Gastrocnemius medialis (tissue), 4 donors: ENCODE data around the gene PPFIBP2. TPM values are rescaled to one million over a fixed set of nuclear protein-coding genes. Genes with fewer than 3 reads are reported as not detected.

Experiments
- ATAC-seq, 2 donors: fragments of 150-250 bp; one replicate each; pipeline ENCODE4 v1.9.1; 2016
- DNase-seq, 2 donors: peaks; one replicate each; pipeline ENCODE4 v3.0.0-alpha.2; 2019
- H3K27ac ChIP-seq, 4 donors: fragments of 200-600 bp; sonication (generic); 1 replicate in 1 of 4; 2 replicates in 3 of 4; pipeline ENCODE4 v1.5.1; 2016 to 2018; ENCODE audit warnings: mild to moderate bottlenecking in 2 of 4, moderate library complexity in 1 of 4
- H3K27me3 ChIP-seq, 3 donors: fragments of 200-600 bp; sonication (generic) in 2 of 3; 1 replicate in 1 of 3; 2 replicates in 2 of 3; pipeline versions ENCODE4 v1.5.1 to v1.6.0; 2016 to 2019; ENCODE audit warnings: mild to moderate bottlenecking in 1 of 3, moderate library complexity in 1 of 3
- H3K36me3 ChIP-seq, 2 donors: fragments of 200-600 bp; sonication (generic) in 1 of 2; one replicate each; pipeline ENCODE4 v1.5.1; 2017 to 2018
- H3K4me1 ChIP-seq, 2 donors: fragments of 200-600 bp; sonication (generic) in 1 of 2; one replicate each; pipeline ENCODE4 v1.5.1; 2016 to 2017; ENCODE audit warnings: mild to moderate bottlenecking in 2 of 2
- H3K4me3 ChIP-seq, 4 donors: fragments of 200-600 bp; sonication (generic) in 3 of 4; 1 replicate in 1 of 4; 2 replicates in 3 of 4; pipeline ENCODE4 v1.5.1; 2016 to 2019; ENCODE audit warnings: mild to moderate bottlenecking in 2 of 4
- H3K9me3 ChIP-seq, 3 donors: fragments of 200-600 bp; sonication (generic) in 2 of 3; 1 replicate in 1 of 3; 2 replicates in 2 of 3; pipeline ENCODE4 v1.5.1; 2016 to 2019
- CTCF ChIP-seq, 5 experiments: fragments of 450-650 bp in 3 of 5; fragments of 200-600 bp in 2 of 5; sonication (generic) in 2 of 5; IDR thresholded peaks in 4 of 5; conservative IDR thresholded peaks in 1 of 5; 1 replicate in 4 of 5; 2 replicates in 1 of 5; pipeline ENCODE4 v1.5.1; 2016 to 2019; ENCODE audit warnings: antibody characterized with exemption in 5 of 5, mild to moderate bottlenecking in 3 of 5, moderate library complexity in 3 of 5
- POLR2A ChIP-seq, 2 donors: fragments of 450-650 bp; IDR thresholded peaks; one replicate each; pipeline ENCODE4 v1.6.1; 2017; ENCODE audit warnings: antibody characterized with exemption in 2 of 2, mild to moderate bottlenecking in 2 of 2, moderate library complexity in 2 of 2
- in situ Hi-C, 4 donors: fragments of 200-750 bp; cut with MboI; loops; one replicate each; pipeline versions ENCODE4 v1.15.0 to v1.8.0; 2017; ENCODE audit warnings: low sequenced_read_pairs in 4 of 4
- intact Hi-C: fragments of 100-400 bp; cut with DNase I; formaldehyde crosslinking; loops from one replicate; pipeline ENCODE4 v1.15.1; 2023; ENCODE audit warnings: low total_unique reads
- total RNA-seq, 4 donors: library from RNA; depleted of rRNA; stranded (reverse); fragments of >200 nt; gene quantifications; one replicate each; pipeline versions ENCODE4 v1.1.0 to v1.2.3, GENCODE V29; 2016

PPFIBP2 gene
- total RNA-seq, 4 donors from 2014 or later = 10.5 to 33.5 (median 25.4) TPM

- in situ Hi-C loops (loop anchor here (5.0 to 10.0 kb wide), 2 partner anchors 79 to 81 kb away; no protein-coding TSS in a partner anchor), intact Hi-C loops (loop anchor here (10.0 kb wide), 1 partner anchor 959 kb away; the partner anchor contains the start of genes TAF10 and TPP1)
- TF ChIP-seq POLR2A (IDR thresholded peaks at IDR 0.05) (no peak), CTCF (IDR thresholded peaks at IDR 0.05 in 4 of 5, conservative IDR thresholded peaks at IDR 0.05 in 1 of 5) (no peak)
- DNase-seq = no peak
- ATAC-seq = no peak
- Histone ChIP-seq H3K27ac (peak overlapping the region; percentile 26 to 96 (median 64)), H3K36me3 (no peaks in the 10 kb centered on the region), H3K27me3 (no peaks in the 10 kb centered on the region), H3K4me3 (no peak overlapping the region), H3K4me1 (peaks cover 64 to 79% of the 10 kb centered on the region in 2 donors), H3K9me3 (no peaks in the 10 kb centered on the region)
Measured at GRCh38 chr11:7573558-7574296, 59.9 kb downstream of the PPFIBP2 start.

DNA sequence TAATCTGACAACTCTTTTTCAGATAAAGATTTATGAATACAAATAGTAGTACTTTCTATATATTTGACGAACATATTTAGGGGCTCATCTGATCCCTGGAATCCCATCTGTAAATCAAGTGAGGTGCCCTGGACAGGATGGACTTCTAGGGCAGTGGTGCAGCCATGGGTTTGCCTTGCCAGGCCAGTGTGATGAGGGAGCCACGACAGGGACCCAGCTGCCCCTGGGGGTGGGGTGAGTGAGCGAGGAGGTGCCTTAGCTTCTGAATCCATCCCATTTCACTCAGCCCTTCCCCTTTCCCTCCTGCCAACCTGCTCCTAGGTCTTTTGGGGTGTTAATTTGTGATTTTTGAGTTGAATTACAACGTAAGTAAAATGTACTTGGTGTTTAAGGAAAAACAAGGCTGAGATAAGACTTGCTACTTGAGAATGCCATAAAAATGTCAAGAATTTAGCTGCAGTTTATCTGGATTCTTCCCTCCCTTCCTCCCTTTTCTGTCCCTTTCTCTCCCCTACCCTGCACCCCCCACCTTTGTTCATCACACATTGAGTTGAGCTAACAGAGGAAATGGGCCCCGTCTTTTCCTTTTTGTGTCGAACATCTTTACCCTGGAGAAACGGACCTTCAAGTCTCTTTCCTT is 60.8 kb downstream of the PPFIBP2 start:
- H3K27ac ChIP-seq = peak overlapping the region; percentile 26 to 96 (median 64)
- no peaks in the 10 kb centered on the region for H3K36me3 ChIP-seq
- no peaks in the 10 kb centered on the region for H3K27me3 ChIP-seq
- no peak for ATAC-seq
- no peaks in the 10 kb centered on the region for H3K9me3 ChIP-seq
- no peak for DNase-seq
- no peak overlapping the region for H3K4me3 ChIP-seq
- intact Hi-C loops = loop anchor here (10.0 kb wide), 1 partner anchor 960 kb away; the partner anchor contains the start of genes TAF10 and TPP1
- in situ Hi-C loops = loop anchor here (5.0 to 10.0 kb wide), 2 partner anchors 78 to 80 kb away; no protein-coding TSS in a partner anchor
- TF ChIP-seq CTCF (IDR thresholded peaks at IDR 0.05 in 4 of 5, conservative IDR thresholded peaks at IDR 0.05 in 1 of 5) (no peak), POLR2A (IDR thresholded peaks at IDR 0.05) (no peak)
- peaks cover 72 to 80% of the 10 kb centered on the region in 2 donors for H3K4me1 ChIP-seq

DNA sequence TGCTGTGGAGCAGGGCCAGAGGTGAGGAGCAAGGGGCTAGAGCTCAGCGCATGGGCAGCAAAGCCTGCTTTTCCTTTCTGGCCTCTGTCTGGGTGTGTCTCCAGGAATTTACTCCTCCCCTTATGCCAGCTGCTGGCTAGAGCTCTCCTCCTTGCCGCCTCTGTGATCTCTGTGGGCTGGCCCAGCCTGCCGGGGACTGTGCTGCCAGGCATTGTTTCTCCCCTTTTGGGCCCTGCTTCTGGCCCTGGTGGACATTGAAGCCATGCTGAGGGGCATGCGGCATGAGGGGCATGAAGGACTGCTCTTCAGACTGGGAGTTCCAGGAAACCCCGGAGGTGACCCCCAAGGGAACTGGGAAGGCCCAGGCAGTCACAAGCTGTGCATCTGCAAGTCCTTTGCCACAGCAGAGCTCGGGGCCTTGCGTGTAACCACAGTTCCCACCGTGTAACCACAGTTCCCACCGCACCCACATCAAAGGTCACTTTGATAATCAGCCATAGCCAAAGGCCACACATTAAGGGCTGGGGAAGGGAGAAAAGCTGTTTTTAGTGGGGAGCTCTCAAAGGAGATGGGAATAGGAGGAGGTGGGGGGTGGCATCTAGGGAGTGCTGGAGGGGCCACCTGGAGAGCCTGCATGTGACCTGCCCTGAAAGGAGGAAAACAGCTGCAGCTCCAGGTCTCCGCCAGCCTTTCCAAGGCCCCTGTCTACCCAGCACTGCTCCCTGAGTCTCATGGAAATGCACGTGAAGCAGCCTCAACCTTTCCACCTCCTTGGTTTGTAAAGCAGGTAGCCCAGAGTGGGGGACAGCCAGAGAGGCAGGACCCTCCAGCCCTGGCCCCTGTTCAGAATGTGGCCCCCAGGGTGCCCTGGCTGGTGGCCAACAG is 62.3 kb downstream of the PPFIBP2 start:
- ATAC-seq (peak; percentile 37 to 53), DNase-seq (peak in 1 of 2 donors; percentile 68)
- in situ Hi-C loops = loop anchor here in 1 of 4 donors (10.0 kb wide), 1 partner anchor 79 kb away; no protein-coding TSS in a partner anchor
- Histone ChIP-seq H3K9me3 (no peaks in the 10 kb centered on the region), H3K36me3 (no peaks in the 10 kb centered on the region), H3K27ac (peak overlapping the region; percentile 89 to 96 (median 94)), H3K4me1 (peaks cover 78 to 88% of the 10 kb centered on the region in 2 donors), H3K4me3 (peak overlapping the region in 2 of 4 donors; percentile 50 to 56), H3K27me3 (no peaks in the 10 kb centered on the region)
- TF ChIP-seq CTCF (IDR thresholded peaks at IDR 0.05 in 4 of 5, conservative IDR thresholded peaks at IDR 0.05 in 1 of 5) = no peak
- peak in 1 of 2 donors; percentile 18 for TF ChIP-seq POLR2A (IDR thresholded peaks at IDR 0.05)
- intact Hi-C loops = loop anchor here (2.0 to 10.0 kb wide), 2 partner anchors 17 to 961 kb away; partner anchors contain the start of genes TAF10 and TPP1

- Histone ChIP-seq H3K9me3 (no peaks in the 10 kb centered on the region), H3K27me3 (no peaks in the 10 kb centered on the region), H3K4me3 (peak overlapping the region; percentile 44 to 56 (median 50)), H3K27ac (peak overlapping the region; percentile 89 to 96 (median 94)), H3K4me1 (peaks cover 82 to 90% of the 10 kb centered on the region in 2 donors), H3K36me3 (no peaks in the 10 kb centered on the region)
- DNase-seq (no peak), ATAC-seq (peak; percentile 11 to 27)
- intact Hi-C loops (loop anchor here (1.0 to 10.0 kb wide), 3 partner anchors 16 to 962 kb away; partner anchors contain the start of genes PPFIBP2, TAF10 and TPP1), in situ Hi-C loops (loop anchor here in 1 of 4 donors (10.0 kb wide), 1 partner anchor 78 kb away; no protein-coding TSS in a partner anchor)
- no peak for TF ChIP-seq POLR2A (IDR thresholded peaks at IDR 0.05)
- TF ChIP-seq CTCF (IDR thresholded peaks at IDR 0.05 in 4 of 5, conservative IDR thresholded peaks at IDR 0.05 in 1 of 5) = no peak
Measured at GRCh38 chr11:7576726-7577290, 63.0 kb downstream of the PPFIBP2 start.
